GM19395 (cell line): ENCODE results near the gene ARHGEF28.

Experiments used
- ATAC-seq: cut with Tn5 transposase; IDR thresholded peaks from one replicate; pipeline ENCODE4 v1.9.1; 2021; ENCODE audit warnings: mild to moderate bottlenecking, moderate library complexity; ENCODE audit not compliant: unreplicated experiment

ARHGEF28 gene

DNA sequence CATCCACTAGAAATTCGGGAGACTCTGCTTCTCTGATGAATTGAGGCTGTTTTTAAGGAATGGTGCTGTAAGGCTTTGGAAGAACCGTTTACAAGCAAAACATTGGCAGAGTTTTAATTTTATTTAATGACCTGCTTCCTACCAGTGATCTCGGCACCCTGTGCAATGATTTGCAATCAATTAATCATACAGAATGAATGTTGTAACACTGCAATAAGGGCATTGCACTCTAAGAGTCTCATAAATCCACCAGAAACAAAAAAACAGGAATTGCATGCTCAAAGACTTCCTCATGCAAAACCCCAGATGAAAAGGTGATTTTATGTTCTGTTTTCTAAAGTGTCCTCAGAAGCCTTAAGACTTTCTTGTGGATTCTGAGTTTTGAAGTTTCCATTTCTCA is 295.7 kb downstream of the ARHGEF28 start:
- no peak for ATAC-seq

DNA sequence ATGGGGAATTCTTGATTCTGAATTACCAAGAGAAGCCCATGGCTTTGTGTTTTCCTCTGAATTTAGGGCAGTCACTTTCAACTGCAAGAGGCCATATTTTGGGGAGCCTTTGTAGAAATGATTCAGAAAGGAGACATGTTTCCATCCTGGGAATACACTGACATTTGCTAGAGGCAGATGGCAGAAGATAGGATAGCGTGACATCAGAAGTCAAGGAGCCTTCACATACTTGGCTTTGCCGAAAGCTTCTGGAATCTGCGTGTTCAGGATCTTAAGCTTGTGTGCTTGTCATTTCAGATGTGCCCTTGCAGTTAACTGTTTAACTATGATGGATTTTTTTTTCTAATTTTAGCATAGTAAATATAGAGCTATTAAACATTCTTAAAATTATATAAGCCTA is 296.2 kb downstream of the ARHGEF28 start:
- no peak for ATAC-seq

DNA sequence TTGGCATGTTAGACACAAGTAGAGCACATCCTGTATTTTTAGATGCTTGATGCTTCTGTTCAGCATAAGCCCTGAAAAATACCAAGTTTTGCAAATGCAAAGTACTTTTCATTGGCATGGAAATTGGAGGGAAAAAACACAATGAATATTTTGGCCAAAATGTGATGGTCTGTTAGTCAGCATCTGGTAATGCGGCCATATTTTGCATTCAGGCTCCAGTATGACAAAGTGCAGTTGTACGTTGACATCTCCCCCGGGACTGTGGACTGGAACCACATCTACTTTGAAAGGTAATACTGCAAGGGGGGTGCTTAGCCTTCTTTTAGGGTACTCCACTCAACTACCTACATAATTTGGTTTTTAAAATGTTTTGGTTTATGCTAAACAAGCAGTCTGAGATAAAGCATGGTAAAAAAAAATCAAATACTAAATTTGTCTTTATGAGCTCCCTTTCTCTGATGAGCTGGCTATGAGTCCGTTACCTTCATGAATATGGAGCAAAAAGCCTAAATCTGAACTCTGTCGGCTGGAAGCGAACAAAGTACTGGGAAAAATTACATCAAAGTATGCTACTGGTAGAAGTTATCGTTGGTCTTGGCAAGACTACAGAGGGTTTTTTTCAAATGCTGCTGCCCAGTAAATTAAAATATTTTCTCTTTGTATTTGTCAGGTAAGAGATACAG is 297.0 kb downstream of the ARHGEF28 start:
- ATAC-seq: no peak

DNA sequence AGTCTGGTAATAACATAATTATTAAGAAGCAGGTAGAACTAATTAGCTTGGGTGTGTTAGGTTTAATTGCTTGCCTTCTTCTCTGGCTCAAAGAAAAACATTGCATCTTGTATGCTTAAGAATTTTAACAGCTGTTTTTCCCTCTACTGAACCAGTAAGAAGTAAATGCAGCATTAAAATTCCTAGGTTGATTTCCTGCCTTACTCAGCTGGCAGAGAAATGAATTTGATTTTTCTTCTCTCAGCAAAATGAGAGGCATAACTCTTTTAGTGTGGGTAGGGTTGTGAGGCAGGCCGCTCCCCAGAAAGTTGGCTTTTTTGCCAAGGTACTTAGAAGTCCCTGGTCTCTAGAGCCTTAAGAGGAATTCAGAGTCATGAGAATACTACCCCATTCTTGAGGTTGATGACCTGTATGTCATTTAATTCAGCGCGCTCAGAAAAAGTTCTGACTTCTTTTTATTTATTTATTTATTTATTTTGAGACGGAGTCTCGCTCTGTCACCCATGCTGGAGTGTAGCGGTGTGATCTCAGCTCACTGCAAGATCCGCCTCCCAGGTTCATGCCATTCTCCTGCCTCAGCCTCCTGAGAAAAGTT is 302.6 kb downstream of the ARHGEF28 start:
- ATAC-seq: no peak

DNA sequence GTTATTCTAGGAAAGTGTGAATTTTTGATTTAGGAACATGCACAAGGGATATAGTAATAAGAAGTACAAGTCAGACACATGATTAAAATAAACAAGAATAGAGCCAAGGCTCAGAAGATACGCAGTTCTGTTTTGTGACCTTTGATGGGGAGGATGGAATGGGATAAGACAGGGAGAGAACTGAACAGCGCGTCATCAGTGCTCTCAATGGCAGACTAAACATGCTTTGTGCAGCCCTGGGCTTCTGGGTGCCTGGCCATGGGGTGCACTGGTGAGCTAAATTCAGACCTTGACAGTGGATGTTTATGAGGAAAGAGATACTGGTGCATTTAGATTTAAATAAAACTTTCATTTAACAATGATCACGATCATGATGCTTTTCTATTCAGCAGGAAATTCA is 309.7 kb downstream of the ARHGEF28 start:
- no peak for ATAC-seq

DNA sequence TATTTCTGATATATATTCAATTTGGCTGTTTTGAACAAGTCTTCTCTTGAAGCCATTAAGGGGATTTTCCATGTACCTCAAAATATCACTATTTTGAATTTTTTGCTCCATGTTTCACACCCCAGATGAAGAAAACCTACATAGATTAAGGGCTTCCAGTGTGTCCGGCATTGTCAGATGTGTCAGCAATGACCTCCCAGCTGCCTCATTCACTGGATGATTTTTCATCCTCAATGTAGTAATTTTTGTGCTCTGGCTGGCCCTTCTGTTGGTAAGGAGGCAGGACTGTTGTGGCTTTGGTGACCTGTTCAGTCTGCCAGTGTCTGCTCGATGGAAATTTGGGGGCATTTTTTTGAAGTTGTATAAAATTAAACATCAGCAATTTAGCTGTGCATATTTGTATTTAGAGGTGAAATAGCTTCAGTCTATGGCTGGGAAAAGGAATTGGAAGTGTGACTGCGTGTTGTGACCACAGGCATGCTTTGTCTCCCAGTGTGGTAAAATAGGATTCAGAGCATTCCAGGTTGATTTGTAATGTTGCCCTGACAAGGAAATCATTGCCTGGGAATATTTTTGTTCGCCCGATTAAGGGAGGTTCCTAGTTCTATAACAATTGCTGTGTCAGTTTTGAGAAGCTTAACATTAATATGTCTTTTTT is 312.4 kb downstream of the ARHGEF28 start:
- no peak for ATAC-seq

DNA sequence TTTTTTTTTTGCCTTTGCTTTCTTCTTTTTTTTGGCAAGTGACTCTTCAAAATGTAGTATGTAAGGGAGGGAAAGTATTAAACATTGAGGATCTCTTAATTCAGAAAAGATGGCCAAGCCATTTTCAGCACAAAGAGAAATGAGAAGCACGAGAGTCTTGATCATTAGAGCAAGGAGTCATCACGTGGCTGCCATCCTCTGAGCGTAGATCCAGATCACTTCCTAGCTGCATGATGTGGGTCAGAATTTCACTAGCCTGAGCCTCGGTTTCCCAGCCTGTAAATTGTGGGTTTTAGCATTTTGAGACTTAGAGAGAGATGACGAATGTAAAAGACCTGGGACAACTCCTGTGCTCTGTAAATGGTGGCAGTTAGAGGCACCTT is 312.9 kb downstream of the ARHGEF28 start:
- ATAC-seq: no peak

DNA sequence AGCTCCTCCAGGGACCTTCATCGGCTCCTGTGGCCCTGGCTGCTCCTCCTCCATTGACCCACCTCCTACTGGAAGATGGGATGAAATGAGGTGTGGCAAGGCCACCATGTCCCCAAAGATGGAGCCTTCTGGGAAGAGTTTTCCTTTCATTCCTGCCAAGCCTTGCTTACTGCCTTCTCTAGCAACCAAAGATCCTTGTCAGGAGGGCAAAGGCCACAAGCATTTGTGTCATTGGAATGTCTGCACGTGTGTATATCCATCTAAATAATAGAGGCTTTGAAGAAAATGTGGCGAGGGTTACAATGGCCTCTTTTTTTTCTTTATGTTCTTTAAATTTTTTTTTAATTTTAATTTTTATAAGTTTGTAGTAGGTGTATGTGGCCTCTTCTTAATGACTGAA is 313.6 kb downstream of the ARHGEF28 start:
- ATAC-seq: no peak

DNA sequence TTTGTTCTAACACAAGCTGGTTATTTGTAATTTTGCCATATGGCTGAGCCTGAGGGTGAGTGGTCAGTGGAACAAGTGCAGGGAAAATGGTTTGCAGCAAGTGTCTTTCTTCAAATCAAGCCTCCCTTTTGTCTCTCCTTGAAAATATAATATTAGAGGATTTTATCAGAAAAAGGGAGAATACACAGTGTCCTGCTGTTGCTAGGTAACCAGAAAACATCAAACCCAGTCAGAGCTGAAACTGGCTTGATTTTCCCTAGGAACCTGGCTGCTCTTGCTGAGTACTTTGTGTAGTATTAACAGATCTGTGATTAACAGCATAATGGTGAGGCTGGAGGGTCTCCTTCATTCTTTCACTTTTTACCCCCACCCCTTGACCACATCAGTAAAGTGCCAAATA is 314.0 kb downstream of the ARHGEF28 start:
- ATAC-seq: no peak

DNA sequence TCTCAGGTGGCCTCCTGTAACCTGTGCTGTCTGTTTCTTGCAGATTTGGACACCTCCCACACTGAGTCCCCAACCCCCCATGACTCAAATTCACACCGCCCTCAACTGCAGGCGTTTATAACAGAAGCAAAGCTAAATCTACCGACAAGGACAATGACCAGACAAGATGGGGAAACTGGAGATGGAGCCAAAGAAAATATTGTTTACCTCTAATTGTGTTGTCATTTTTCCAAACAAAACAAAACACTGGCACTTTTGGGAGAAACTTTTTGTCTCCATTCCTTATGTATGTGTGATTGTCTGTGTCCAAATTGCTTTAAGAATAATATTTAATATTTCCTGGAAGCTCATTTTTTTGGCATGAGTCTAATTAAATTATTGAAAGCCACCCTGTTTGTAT is 314.8 kb downstream of the ARHGEF28 start:
- ATAC-seq: no peak

DNA sequence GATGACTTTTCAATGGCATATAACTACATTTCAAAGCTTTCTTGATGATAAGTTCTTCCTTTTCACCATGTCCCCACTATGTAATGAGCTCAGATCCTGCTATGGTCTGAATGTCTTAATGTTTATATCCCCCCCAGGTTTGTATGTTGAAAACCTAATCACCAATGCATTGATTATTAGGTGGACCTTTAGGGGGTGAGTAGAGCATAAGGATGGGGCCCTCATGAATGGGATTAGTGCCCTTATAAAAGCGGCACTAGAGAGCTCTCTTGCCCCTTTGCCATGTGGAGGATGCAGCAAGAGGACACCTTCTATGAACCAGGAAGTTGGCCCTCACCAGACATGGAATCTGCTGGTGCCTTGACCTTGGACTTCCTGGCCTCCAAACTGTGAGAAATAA is 316.8 kb downstream of the ARHGEF28 start:
- ATAC-seq: no peak

DNA sequence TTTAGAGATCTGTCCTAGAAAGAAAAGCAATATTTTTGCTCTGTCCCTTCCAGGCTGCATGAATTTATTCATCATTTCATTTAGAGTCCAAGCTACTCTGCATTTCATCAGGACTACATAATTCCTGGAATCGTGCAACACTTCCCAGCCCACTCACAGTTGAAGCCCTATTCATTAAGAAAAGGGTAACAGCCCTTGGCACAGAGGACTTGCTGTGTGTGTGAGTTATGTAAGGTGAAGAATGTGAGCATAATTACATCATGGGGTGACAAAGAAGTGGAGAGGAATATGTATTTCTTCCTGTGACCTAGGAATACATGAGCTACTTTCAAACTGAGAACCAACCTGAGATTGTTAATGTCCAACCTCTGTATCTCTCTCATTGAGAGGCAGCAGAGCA is 317.4 kb downstream of the ARHGEF28 start:
- ATAC-seq: no peak

DNA sequence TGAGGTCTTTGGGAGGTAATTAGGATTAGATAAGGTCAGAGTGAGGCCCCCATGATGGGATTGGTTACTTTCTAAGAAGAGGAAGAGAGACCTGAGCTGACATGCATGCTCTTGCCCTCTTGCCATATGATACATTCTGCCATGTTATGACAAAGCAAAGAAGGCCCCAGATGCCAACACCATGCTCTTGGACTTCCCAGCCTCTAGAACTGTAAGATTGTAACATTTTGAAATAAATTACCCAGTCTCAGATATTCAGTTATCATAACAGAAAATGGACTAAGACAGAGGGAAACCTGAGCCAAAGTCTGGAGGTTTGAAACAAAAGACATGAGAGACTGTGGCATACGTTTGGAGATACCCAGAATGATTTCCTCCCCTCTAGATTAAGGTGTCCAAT is 318.6 kb downstream of the ARHGEF28 start:
- no peak for ATAC-seq

DNA sequence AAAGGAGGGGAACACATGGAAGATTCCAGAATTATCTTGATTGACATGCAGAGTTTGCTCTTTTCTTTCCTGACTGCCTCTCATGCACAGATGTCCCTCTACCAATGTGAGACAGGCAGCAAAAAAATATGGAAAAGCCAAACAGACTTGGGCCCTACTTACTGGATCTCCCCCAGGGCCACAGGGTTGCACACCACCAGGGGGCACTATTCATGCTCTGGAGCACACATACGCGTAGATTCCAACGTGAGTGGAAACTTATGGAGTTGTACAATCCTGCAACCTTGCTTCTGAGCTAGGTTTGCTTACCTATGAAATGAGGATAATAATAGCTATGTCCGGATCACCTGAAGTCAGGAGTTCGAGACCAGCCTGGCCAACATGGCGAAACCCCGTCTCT is 319.5 kb downstream of the ARHGEF28 start:
- no peak for ATAC-seq

DNA sequence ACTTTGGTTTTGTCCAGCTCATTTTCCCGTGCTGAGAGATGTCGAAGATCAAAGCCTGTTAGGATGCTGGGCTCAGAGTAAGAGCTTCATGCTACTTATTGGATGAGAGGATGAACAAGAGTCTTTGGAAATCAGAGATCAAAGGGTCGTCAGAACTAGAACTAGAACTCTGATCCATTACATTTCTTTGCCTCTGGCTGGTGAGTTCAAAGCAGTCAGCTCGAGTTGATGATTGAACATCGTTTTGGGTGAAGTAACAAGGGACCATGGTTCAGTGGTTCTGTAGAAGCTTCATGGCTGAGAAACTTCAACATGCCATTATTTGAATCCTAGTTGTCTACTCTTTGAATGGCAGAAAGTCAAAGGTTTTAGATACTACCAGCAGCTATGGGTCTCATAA is 320.3 kb downstream of the ARHGEF28 start:
- ATAC-seq: no peak

DNA sequence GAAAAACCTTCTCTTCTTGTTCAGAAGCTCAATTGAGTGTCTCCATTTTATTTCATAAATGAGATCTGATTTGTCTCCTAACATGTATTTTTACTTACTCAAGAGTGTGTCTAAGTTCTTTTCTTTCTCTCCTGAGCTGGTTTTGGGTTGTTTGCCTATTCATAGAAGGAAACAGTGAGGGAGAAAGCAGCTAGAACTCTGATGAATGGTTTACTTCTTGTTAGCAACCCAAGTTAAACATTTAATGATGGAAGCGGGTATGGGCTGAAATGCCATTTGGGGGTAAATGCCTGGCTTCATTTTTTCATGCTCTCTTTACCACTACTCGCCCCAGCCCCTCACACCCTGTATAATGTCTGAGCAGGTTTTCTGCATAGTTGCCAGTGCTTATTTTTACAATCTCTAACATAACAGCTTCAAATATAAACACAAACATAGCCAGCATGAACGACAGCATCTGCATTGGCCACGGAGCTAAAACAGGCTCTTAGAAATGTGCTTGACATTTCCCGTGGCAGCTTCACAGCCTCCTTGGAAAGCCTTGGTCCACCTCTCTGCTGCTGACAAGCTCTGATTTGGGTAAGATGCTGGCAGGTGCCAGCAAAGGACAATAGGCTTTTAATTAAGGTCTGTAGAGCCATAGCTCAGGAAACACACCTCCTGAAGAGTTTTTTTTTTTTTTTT is 321.1 kb downstream of the ARHGEF28 start:
- ATAC-seq: no peak

DNA sequence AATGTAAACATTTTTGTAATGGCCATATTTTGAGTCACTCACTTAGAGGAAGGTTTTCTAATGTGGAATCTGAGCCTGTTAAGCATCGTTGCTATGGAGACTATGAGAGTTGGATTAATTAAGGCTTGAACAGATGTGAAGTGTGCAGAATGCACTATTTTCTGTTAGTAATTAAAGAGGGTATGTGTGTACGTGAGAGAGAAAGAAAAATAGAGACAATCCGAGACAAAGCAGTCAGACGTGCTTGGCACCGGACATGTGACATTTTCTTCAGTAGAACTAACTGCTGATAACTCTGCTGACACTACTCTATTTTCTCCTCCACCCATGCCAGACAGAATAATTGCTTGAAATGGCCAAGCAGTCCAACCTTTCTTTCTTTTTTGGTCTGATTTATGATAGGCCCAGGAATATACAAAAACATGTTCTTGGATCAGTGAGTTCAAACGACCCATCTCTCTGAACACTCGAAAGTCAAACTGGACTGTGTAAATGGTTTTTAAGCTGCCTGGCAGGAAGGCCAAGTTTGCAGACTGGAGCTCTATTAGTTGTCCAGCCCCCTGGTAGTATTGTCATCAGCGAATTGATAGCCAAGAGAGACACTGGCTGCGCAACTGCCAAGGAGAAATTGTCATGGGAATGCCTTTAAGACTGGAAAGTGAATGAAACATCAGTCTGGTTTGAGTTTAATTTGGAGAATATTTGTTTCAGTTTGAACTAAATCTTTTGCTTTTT is 322.1 kb downstream of the ARHGEF28 start:
- ATAC-seq: no peak

DNA sequence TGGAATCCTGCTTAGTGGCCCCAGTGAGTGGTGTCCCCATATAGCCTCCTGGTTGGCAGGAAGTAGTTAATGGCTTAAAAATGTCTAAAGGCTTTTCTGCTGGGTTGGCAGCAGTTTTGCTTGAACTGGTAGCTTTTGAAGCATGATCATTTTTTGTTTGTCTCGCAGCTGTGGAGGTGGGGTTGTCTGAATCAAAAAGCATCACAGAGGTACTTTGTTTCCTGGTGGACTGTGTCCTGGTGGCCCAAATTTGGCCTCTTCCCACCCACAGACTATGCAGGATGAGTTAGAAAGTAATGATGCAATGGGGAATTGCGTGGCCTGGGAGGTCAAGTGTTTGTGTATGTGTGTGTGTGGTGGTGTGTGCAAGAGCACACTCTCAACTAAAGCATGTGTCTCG is 322.7 kb downstream of the ARHGEF28 start:
- no peak for ATAC-seq

DNA sequence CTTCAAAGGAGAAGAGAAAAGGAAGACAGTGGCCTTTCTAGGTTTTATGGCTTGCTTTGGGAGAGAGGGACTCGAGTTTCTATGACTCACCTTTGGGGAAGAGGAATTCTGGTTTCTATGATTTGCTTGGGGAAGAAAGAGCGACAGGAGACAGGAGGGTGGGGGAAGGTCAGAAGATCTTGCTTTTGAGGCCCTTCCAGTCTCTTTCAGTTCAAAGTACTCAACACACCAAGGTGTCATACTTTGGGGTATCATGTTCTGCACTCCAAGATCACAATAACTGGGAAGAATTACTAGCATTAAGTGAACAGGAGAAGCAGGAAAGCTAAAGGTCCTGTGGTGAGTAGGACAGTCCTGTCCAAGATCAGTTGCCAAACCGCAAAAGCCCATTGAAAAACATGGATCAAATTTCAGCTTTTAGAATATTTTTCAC is 324.5 kb downstream of the ARHGEF28 start:
- no peak for ATAC-seq

DNA sequence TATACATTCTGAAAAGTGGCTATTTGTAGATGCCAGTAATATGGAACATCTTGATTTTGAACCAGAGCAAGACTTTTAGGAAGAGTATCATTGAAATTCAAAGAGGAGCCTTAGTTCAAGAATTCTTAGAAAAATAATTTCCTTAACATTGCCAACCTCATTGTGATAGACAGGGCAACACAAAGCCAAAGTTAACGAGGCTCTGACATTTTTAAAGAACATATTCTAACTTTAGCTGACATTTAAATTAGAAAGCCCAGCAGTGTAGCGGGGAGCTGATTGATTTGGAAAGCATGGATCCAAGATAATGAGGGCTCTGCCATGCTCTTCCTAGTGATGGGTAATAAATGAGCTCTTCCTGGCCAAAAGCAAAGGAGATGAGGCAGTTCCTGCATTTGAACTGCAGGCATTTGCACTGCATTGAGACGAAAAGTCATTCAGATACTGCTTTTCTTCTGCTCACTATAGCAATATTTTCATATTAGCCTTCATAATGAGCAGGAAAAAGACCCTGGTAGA is 325.0 kb downstream of the ARHGEF28 start:
- ATAC-seq: no peak

DNA sequence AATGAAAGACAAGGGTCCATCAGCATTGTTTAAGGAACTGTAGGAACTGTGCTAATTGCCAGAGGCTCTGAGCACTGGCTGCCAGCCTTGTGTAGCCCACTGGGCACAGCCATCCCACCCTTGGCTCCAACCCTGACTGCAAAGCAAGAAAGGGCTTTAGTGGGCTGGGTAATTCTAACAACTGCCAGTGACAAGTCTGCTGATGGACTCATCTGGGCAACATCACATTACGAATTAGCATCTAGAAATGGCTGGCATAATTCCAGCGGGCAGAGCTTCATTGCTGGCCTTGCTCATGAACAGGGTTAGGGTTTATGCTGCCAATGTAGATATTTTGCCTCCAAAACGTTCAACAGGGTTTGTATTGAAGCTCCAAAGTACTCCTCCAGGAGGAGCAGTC is 326.9 kb downstream of the ARHGEF28 start:
- no peak for ATAC-seq
